GM12891 (cell line): ENCODE results near the gene DNAJA3.

Source experiments
- PAX5 ChIP-seq: IDR thresholded peaks from 2 replicates; pipeline ENCODE4 v1.6.1; 2011; ENCODE audit warnings: low read length, moderate library complexity, mild to moderate bottlenecking; ENCODE audit not compliant: insufficient read depth, severe bottlenecking
- POLR2A ChIP-seq: IDR thresholded peaks from 2 replicates; pipeline ENCODE4 v1.6.1; 2011; ENCODE audit warnings: low read depth, low read length, control low read depth
- POLR2AphosphoS5 ChIP-seq: IDR thresholded peaks from 2 replicates; pipeline ENCODE4 v1.6.1; 2011; ENCODE audit warnings: low read depth, low read length, control low read depth
- POU2F2 ChIP-seq: IDR thresholded peaks from 2 replicates; pipeline ENCODE4 v1.6.1; 2011; ENCODE audit warnings: low read depth, mild to moderate bottlenecking, control low read depth, low read length, moderate library complexity
- SPI1 ChIP-seq: IDR thresholded peaks from 2 replicates; pipeline ENCODE4 v1.6.1; 2011; ENCODE audit warnings: low read depth, low read length, control low read depth
- TAF1 ChIP-seq: IDR thresholded peaks from 2 replicates; pipeline ENCODE4 v1.6.1; 2011; ENCODE audit warnings: low read depth, low read length, control low read depth

GRCh38 chr16:4426021-4426684, 485 bp downstream of the DNAJA3 start:
- no peak for TF ChIP-seq POLR2AphosphoS5
- no peak for TF ChIP-seq TAF1
- TF ChIP-seq POLR2A = no peak
- TF ChIP-seq POU2F2 = no peak
- no peak for TF ChIP-seq PAX5
- TF ChIP-seq SPI1 = no peak
